HG03571 (cell line): ENCODE measurements around the gene LYRM7.

Source experiments
- ATAC-seq: cut with Tn5 transposase; IDR thresholded peaks from one replicate; pipeline ENCODE4 v1.9.1; 2021; ENCODE audit not compliant: unreplicated experiment

LYRM7 gene

DNA sequence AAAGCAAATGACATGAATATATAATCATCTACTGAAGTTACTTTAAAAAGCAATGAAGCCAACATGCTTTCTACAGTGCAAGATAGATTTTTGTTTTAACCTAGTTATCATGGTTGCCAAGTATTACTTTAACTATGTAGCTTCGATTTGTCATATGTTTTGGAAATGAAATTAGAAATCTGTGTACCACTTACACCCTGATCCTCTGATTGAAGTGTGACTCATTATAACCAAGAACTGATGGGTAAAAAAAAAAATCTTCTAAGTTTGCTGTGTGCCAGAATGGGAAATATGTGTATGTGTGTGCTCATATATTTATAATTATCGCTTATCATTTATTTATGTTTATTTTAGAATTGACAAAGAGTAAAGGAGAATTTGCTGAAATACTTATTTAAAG, 84.0 kb downstream of the LYRM7 start:
- no peak for ATAC-seq
